Suprapubic skin (tissue), 4 donors: ENCODE measurements around the gene CERS6.

Source experiments
- CTCF ChIP-seq, 2 donors: fragments of 200-600 bp in 1 of 2; fragments of 450-650 bp in 1 of 2; sonication (generic) in 1 of 2; IDR thresholded peaks; one replicate each; pipeline ENCODE4 v1.5.1; 2016 to 2019; ENCODE audit warnings: antibody characterized with exemption in 2 of 2, mild to moderate bottlenecking in 1 of 2, moderate library complexity in 1 of 2
- EP300 ChIP-seq: sonication (generic); formaldehyde crosslinking; IDR thresholded peaks from one replicate; pipeline ENCODE4 v1.6.1; 2017; ENCODE audit warnings: antibody characterized with exemption
- POLR2A ChIP-seq, 2 donors: fragments of 450-650 bp; IDR thresholded peaks; one replicate each; pipeline ENCODE4 v1.6.1; 2017; ENCODE audit warnings: antibody characterized with exemption in 2 of 2, mild to moderate bottlenecking in 2 of 2, moderate library complexity in 2 of 2
- POLR2AphosphoS5 ChIP-seq, 3 donors: sonication (generic); formaldehyde crosslinking; IDR thresholded peaks; one replicate each; pipeline ENCODE4 v1.6.1; 2017; ENCODE audit warnings: antibody characterized with exemption in 3 of 3

- no peak for TF ChIP-seq CTCF (IDR thresholded peaks at IDR 0.05)
- TF ChIP-seq EP300 = no peak
- TF ChIP-seq POLR2A (IDR thresholded peaks at IDR 0.05) = no peak
- no peak for TF ChIP-seq POLR2AphosphoS5 (IDR thresholded peaks at IDR 0.05)
Measured at GRCh38 chr2:168448980-168449379, 7.1 kb upstream of the CERS6 start.
